Stimulated activated memory B cell treated with anti-CD40 and anti-IgM and Interleukin-4, amounts not matched to agents 10 μg/mL and 1 μg/mL and 100 μg/mL, for 72 hours (primary cell): ENCODE results near the gene THSD4.

Experiments
- ATAC-seq: fragments of 150-1000 bp; cut with Tn5 transposase; 2 replicates; pipeline ENCODE4 v1.10.0; 2021
- H3K27ac Mint-ChIP-seq: one replicate; pipeline ENCODE4 v1.8.0; 2022; ENCODE audit warnings: mild to moderate bottlenecking, mixed read lengths
- H3K27me3 Mint-ChIP-seq: one replicate; pipeline ENCODE4 v1.8.0; 2022; ENCODE audit warnings: mixed read lengths
- H3K36me3 Mint-ChIP-seq: one replicate; pipeline ENCODE4 v1.8.0; 2022; ENCODE audit warnings: mixed read lengths
- H3K4me1 Mint-ChIP-seq: one replicate; pipeline ENCODE4 v1.8.0; 2022; ENCODE audit warnings: mixed read lengths
- H3K4me3 Mint-ChIP-seq: one replicate; pipeline ENCODE4 v1.8.0; 2022; ENCODE audit warnings: mild to moderate bottlenecking, moderate library complexity, mixed read lengths
- H3K9me3 Mint-ChIP-seq: one replicate; pipeline ENCODE4 v1.8.0; 2022; ENCODE audit warnings: mixed read lengths

Gene THSD4

DNA sequence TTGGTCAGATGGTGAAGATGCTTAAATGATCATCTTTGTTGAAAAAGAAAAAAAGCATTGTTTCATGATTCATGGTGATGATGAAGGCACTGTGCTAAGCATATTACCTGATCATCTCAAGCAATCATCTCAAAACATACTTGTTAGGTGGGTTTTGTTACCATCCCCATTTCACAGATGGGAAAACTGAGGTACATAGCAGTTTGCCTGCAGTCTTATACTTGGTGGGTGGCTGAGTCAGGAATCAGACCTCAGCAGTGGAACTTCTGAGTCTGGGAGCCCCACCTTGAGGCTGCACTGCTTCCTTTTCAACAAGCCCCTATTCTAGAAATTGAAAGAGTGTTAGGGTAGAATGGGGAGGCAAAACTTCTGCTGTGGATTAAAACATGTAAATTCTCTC lies 341.1 kb downstream of the THSD4 start:
- Mint-ChIP-seq H3K4me1 (no peaks in the 10 kb centered on the region), H3K27me3 (no peaks in the 10 kb centered on the region), H3K27ac (no peak overlapping the region), H3K9me3 (no peaks in the 10 kb centered on the region), H3K36me3 (no peaks in the 10 kb centered on the region), H3K4me3 (no peak overlapping the region)
- no peak for ATAC-seq

DNA sequence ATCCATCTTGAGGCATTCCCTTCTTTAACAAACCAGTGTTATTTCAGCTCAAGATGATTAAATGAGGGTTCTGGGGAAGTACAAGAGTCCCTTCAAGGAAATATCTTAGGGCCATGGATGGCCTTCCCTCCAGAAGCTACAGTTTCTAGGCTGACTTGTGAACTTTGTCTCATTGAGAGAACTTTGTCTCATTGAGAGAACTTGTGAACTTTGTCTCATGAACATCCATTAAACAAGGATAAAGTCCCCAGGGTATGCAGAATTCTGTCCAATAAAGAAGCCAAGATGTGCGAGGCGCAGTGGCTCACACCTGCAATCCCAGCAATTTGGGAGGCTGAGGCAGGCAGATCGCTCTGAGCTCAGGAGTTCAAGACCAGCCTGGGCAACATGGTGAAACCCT lies 341.5 kb downstream of the THSD4 start:
- Mint-ChIP-seq H3K4me1 (no peaks in the 10 kb centered on the region), H3K9me3 (no peaks in the 10 kb centered on the region), H3K27ac (no peak overlapping the region), H3K36me3 (no peaks in the 10 kb centered on the region), H3K27me3 (no peaks in the 10 kb centered on the region), H3K4me3 (no peak overlapping the region)
- ATAC-seq: no peak

DNA sequence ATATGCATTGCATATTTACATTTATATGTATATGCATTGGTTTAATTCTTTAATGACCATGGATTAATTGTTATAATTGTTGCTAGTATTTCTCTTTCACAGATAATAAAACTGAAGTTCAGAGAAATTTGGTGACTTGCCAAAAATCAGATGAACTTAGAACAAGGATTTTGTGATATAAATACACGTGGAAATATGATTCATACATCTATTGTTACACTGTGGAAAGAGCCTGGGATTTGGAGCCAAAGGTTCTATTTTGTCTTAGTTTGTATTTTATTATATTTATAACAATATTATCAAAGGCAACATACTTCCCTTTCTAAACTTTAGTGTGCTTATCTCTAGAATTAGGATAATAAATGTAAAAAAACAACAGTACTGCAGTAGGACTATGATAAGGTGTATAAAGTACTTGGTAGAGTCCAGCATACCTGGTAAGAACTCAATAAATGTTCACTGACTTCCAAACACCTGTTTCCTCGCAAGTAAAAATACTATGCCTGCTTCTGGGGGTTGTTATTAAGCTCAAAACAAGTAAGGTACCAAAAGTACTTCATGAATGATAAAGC lies 342.9 kb downstream of the THSD4 start:
- no peaks in the 10 kb centered on the region for H3K27me3 Mint-ChIP-seq
- H3K36me3 Mint-ChIP-seq: no peaks in the 10 kb centered on the region
- no peak for ATAC-seq

DNA sequence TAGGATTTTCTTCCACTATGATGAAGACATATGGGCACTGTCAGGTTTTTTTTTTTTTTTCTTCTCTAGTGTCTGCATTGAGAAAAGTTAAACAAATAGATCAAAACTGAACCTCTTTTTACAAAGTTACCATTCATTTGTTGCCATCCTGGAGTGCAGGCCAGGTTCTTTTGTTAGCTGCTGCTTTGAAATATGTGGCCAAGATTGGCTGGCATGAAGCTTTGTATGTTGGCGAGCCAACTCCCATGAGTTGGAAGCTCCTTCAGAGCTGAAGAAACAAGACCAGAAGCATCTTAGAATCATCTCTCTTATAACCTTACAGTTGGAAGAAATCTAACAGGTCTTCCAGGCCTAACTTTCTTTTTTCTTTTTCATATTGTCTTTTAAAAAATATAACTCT lies 346.5 kb downstream of the THSD4 start:
- Mint-ChIP-seq H3K27me3 (no peaks in the 10 kb centered on the region), H3K4me3 (no peak overlapping the region), H3K36me3 (no peaks in the 10 kb centered on the region), H3K27ac (no peak overlapping the region), H3K9me3 (no peaks in the 10 kb centered on the region), H3K4me1 (no peaks in the 10 kb centered on the region)
- no peak for ATAC-seq

More for the DNA sequence above, 342.9 kb downstream of the THSD4 start:
- Mint-ChIP-seq H3K4me3 (no peak overlapping the region), H3K4me1 (no peaks in the 10 kb centered on the region), H3K9me3 (no peaks in the 10 kb centered on the region), H3K27ac (no peak overlapping the region)

DNA sequence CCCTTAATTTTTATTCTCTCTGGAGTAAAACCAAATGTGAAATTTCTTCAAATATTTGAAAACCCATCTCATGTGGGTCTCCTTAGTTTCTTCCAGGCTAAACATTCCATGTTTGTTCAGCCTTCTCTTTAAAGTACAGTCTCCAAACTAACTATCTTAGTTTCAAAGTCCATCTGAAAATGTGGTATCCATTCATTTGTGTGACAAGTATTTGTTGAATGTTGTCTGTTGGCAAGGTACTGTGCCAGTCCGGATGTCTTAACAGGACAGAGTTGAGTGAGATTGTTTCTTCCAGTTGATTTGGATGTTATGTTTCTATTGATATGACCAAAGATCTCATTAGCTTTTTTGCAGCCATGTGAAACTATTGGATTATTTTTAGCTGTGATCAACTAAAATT lies 347.4 kb downstream of the THSD4 start:
- H3K4me3 Mint-ChIP-seq: no peak overlapping the region
- no peaks in the 10 kb centered on the region for H3K27me3 Mint-ChIP-seq
- no peaks in the 10 kb centered on the region for H3K4me1 Mint-ChIP-seq
- no peaks in the 10 kb centered on the region for H3K9me3 Mint-ChIP-seq
- no peaks in the 10 kb centered on the region for H3K36me3 Mint-ChIP-seq
- no peak overlapping the region for H3K27ac Mint-ChIP-seq
- ATAC-seq: no peak

DNA sequence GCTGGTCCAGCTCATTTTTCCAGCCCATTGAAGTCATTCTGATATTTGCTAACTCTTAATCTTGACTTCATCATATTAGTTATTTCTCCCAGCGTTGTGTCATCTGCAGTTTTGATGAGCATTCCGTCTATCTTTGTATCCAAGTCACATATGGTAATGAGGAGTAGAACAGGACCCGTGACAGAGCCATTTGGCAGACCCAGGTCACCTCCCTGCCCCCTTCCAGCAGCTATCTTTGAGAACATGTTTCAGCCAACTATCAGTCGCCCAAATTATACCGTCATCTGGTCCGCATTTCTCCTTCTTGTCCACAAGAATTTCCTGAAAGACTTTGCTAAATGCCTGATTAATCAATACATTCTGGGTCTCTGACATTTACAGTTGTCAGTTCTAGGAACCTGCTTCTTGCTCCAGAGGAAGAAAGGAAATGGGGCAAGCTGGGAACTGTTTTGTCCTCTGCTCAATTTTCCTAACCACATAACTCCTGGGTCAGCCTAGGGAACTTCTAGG lies 347.9 kb downstream of the THSD4 start:
- Mint-ChIP-seq H3K27ac (no peak overlapping the region), H3K27me3 (no peaks in the 10 kb centered on the region), H3K4me1 (no peaks in the 10 kb centered on the region), H3K4me3 (no peak overlapping the region), H3K36me3 (no peaks in the 10 kb centered on the region), H3K9me3 (no peaks in the 10 kb centered on the region)
- no peak for ATAC-seq

DNA sequence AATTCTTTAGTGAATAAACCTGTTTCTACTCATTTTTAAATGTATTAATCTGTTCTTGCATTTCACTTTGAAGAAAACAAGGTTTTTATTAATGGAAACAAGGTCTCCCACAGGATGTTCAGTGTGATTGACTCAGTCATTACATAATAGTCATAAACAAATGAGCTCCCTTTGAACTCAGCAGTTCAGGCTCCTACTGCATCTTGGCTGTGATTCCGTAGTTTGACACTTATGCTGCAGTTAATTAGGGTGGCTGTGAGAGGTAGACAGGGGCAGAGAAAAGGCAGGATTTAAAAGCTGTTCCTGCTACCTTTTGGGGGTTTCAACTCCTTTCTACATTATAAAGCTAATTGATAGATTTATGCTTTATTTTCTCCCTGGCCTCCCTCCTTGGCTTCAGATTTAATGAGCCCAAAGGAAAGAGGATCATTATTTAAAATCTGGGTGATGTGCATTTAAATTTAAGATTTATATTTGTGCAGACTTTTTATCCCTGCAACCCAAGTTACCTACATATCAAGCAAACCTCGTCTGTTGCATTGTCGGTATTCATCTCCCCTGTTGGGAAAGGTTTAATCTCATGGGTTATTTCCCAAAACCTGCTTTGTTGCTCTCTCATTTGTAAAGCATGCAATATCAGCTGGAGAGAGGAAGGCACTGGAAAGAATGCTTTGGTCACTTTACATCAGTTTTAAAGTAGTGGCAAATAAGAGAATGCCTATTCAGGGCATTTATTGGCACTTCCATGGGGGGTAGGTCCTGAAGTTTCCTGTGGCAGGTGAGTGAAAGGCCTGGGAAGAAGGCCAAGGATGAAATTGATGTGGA lies 350.1 kb downstream of the THSD4 start:
- H3K27me3 Mint-ChIP-seq: no peaks in the 10 kb centered on the region
- no peak for ATAC-seq
- no peak overlapping the region for H3K27ac Mint-ChIP-seq
- no peak overlapping the region for H3K4me3 Mint-ChIP-seq
- no peaks in the 10 kb centered on the region for H3K4me1 Mint-ChIP-seq
- peaks cover 3% of the 10 kb centered on the region for H3K9me3 Mint-ChIP-seq
- no peaks in the 10 kb centered on the region for H3K36me3 Mint-ChIP-seq

DNA sequence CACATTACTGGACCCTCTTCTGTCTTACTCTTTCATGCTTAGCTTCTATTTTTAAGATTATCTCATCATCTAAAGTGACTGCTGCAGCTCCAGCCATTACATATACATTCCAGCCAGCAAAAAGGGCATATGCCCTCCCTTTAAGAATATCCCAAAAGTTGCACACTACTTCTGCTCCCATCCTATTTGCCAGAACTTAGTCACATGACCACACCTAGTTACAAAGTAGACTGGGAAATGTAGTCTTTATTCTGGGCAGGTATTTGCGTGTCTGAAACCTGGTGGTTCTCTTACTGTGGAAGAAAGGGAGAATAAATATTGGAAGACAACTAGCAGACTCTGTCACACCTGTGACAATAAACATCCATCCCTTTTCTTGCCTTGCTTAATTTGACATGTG lies 353.4 kb downstream of the THSD4 start:
- no peaks in the 10 kb centered on the region for H3K36me3 Mint-ChIP-seq
- no peaks in the 10 kb centered on the region for H3K4me1 Mint-ChIP-seq
- no peaks in the 10 kb centered on the region for H3K27me3 Mint-ChIP-seq
- H3K27ac Mint-ChIP-seq: no peak overlapping the region
- peaks cover 3% of the 10 kb centered on the region for H3K9me3 Mint-ChIP-seq
- no peak overlapping the region for H3K4me3 Mint-ChIP-seq
- ATAC-seq: no peak

DNA sequence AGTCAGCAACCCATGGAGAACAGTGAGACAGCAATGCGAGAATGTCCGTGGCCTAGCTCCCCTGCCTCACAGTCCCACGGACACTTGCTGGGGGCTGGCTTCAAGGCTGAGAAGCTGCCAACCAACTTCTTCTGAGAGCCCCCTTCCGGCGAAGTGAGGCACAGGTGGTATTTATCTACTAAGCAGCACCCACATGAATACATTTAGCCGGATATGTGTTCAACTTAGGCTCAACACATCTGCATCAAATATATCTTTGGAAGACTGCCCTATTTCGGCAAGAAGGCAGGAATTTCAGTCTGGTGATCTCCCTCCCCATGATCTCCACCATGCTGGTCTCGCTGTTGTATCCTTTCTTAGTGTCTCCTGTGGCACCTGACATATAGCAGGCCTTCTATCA lies 354.1 kb downstream of the THSD4 start:
- Mint-ChIP-seq H3K27ac (no peak overlapping the region), H3K4me1 (no peaks in the 10 kb centered on the region), H3K27me3 (no peaks in the 10 kb centered on the region), H3K4me3 (no peak overlapping the region), H3K9me3 (peaks cover 3% of the 10 kb centered on the region), H3K36me3 (no peaks in the 10 kb centered on the region)
- no peak for ATAC-seq

DNA sequence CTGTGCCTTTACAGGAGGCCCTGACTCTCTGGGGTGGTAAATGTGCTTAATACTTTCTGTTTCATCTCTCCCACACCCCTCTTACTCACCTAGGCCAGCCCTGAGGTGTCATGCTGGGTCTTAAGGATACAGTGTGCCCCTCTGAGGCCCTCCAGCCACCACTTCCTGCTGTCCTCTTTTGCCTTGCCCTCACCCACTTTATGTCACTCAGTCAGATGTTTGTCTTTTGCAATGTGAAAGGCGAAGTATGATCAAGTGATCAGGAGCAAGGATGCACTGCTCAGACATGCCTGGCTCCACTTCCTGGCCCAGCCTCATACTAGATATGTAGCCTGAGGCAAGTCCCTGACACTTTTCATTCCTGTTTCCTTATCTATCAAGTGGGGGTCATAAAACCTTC lies 356.1 kb downstream of the THSD4 start:
- Mint-ChIP-seq H3K9me3 (peaks cover 3% of the 10 kb centered on the region), H3K27ac (no peak overlapping the region), H3K4me3 (no peak overlapping the region), H3K27me3 (no peaks in the 10 kb centered on the region), H3K36me3 (no peaks in the 10 kb centered on the region), H3K4me1 (no peaks in the 10 kb centered on the region)
- ATAC-seq: no peak

DNA sequence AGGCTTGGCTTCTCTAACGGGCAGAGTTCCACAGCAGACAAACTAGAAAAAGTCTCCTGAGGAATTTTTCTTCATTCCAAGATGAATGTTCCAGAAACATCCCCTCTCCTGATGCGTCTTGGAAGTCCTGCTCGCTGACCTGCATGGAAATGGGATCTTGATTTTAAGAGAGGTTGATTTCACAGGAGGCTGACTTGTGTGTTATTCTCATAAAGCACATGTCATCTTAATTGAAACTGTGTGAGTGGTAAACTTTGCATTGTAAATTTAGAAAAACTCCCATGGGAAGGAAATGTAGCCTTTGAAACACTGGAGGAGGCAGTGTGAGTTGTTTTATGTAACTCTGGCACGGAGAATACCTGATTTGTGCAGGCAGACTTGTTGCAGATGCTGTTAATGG lies 357.3 kb downstream of the THSD4 start:
- no peaks in the 10 kb centered on the region for H3K36me3 Mint-ChIP-seq
- H3K4me3 Mint-ChIP-seq: no peak overlapping the region
- peaks cover 3% of the 10 kb centered on the region for H3K9me3 Mint-ChIP-seq
- no peaks in the 10 kb centered on the region for H3K27me3 Mint-ChIP-seq
- H3K27ac Mint-ChIP-seq: no peak overlapping the region
- ATAC-seq: no peak
- H3K4me1 Mint-ChIP-seq: peaks cover 5% of the 10 kb centered on the region

DNA sequence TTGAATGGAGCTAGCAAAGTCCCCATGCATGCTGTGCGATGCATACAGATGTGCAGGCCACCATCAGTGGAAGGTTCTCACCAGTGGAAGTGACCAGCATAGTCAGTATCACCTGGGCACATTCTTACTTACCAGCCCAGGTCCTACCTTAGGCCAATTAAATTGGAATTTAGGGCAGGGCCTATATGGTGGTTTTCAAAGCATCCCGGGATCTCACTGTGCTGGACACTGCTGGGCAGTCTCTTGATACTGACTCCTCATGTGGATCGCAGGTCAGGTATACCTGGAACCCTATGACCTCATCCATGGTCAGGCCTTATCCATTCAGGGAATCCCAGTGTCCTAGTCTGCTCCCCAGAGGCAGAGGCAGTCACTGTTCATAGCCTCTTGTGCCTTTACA lies 358.5 kb downstream of the THSD4 start:
- ATAC-seq: no peak
- no peak overlapping the region for H3K4me3 Mint-ChIP-seq
- no peak overlapping the region for H3K27ac Mint-ChIP-seq
- no peaks in the 10 kb centered on the region for H3K36me3 Mint-ChIP-seq
- peaks cover 5% of the 10 kb centered on the region for H3K4me1 Mint-ChIP-seq
- H3K9me3 Mint-ChIP-seq: peaks cover under 1% of the 10 kb centered on the region
- H3K27me3 Mint-ChIP-seq: no peaks in the 10 kb centered on the region

DNA sequence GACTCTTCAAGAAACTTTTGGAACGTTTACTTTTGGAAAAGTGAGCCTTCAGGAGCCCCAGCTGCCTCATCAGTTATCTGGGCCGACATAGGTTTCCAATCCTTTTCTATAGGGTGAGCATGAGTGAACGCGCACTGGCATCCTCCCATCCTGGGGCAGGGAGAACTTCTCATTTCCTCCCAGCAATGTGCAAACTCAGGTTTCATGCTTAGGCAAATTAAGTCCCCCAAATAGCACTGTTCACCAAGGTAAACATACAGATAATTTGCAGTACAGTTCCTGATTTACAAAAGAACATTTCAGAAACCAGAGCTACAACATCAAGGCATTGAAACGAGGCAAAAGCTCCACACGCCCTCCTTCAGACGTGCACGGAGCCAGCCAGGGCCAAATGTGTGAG lies 361.6 kb downstream of the THSD4 start:
- Mint-ChIP-seq H3K27me3 (no peaks in the 10 kb centered on the region), H3K9me3 (no peaks in the 10 kb centered on the region), H3K36me3 (no peaks in the 10 kb centered on the region), H3K4me3 (no peak overlapping the region), H3K27ac (no peak overlapping the region), H3K4me1 (peaks cover 5% of the 10 kb centered on the region)
- no peak for ATAC-seq

DNA sequence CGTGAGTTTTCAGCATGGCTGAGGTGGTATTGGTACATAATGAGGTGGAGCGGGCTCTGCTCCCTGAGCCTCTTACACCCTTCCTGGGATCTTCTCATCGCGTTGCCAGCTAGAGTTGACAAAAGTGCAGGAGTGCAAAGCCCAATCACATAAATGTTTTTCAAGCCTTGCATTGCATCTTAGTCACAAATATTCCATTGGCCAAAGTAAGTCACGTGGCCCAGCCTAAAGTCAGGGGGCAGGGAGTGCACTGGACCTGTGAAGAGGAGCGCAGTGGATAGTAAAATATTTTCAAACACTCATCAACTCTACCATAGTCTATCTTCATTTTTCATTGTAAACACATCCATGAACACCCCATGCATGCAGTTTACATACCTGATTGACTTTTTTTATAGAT lies 365.3 kb downstream of the THSD4 start:
- H3K4me1 Mint-ChIP-seq: peaks cover 5% of the 10 kb centered on the region
- no peak for ATAC-seq
- no peak overlapping the region for H3K4me3 Mint-ChIP-seq
- no peaks in the 10 kb centered on the region for H3K27me3 Mint-ChIP-seq
- no peak overlapping the region for H3K27ac Mint-ChIP-seq
- H3K9me3 Mint-ChIP-seq: no peaks in the 10 kb centered on the region
- H3K36me3 Mint-ChIP-seq: no peaks in the 10 kb centered on the region

DNA sequence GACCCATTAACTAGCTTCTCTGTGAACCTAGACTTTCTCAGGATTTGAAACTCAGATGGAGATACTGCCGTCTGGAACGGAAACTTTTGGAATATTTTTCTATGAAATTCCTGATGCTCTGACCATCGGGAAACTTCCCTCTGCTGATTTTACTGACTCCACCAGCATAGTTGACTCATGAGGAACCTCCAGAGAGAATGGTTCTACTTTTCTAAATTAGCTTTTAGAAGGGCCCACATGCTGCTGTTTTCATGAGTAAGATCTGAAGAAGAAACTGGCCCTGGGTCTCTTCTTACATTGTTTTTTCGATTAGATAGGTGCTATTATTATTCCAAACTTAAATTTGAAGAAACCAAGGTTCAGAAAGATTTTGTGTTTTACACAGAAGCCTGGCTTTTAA lies 368.8 kb downstream of the THSD4 start:
- Mint-ChIP-seq H3K4me1 (no peaks in the 10 kb centered on the region), H3K27ac (no peak overlapping the region), H3K27me3 (no peaks in the 10 kb centered on the region), H3K9me3 (no peaks in the 10 kb centered on the region), H3K36me3 (no peaks in the 10 kb centered on the region), H3K4me3 (no peak overlapping the region)
- no peak for ATAC-seq

DNA sequence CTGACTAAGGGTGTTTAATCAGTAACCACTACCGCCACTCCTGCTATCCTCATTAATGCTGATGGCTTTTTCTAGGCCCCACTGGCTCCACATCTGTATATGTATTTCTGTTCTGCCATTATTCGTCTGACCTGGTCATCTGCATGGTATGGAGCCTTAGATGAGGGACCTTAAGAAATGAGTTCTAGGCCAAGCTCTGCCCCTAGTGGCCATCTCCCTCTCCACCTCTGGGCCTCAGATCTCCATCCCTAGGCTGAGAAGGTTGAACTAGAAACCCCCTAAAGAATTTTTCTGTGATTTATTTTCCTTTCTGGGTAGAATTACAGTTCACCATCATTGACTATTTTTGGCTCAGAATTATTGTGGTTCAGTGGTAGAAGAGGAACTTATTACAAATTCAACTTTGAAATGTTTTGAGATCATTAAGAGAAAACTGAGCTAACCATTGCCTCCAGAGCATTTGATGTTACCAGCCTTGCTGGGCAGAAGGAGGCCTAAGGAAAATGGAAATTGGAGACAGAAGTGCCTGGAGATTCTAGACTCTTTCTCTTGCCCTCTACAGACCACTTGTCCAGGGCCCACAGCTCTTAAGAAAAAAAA lies 369.9 kb downstream of the THSD4 start:
- ATAC-seq: no peak
- no peaks in the 10 kb centered on the region for H3K27me3 Mint-ChIP-seq
- H3K4me1 Mint-ChIP-seq: no peaks in the 10 kb centered on the region
- no peaks in the 10 kb centered on the region for H3K36me3 Mint-ChIP-seq
- H3K4me3 Mint-ChIP-seq: no peak overlapping the region
- no peak overlapping the region for H3K27ac Mint-ChIP-seq
- H3K9me3 Mint-ChIP-seq: no peaks in the 10 kb centered on the region
